ENCODE measurements around the gene CAPRIN2.

The CAPRIN2 gene

DNA sequence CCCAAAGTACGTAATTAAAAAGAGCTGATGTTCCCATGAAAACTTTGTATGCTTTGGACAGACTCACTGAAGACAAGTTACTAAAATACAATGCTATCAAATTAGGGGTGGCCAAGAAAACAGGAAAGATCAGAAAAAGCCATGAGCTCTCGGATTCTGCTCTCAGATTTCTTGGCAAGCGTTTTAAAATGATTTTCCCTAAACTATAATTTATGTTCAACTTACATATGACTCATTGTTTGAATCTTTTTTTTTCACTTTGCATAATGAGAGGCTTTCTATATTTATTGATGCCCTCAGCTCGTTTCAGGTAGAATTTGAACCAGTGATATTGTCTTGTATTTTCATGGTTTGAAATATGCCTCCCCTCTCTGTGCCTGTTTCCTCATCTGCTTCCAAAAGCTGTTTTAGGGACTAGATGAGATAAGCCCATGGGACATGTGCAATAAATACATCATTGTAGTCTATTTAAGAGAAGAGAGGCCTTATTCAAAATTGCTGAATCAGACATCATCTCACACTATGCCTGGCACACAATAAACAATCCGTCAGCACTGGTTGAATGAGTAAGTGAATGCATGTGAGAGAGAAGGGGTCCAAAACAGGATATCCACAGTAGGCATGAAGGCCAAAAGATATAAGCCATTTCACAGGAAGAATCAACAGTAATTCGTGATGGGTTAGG, 54.4 kb downstream of the CAPRIN2 start:
- DNase-seq = no peak

DNA sequence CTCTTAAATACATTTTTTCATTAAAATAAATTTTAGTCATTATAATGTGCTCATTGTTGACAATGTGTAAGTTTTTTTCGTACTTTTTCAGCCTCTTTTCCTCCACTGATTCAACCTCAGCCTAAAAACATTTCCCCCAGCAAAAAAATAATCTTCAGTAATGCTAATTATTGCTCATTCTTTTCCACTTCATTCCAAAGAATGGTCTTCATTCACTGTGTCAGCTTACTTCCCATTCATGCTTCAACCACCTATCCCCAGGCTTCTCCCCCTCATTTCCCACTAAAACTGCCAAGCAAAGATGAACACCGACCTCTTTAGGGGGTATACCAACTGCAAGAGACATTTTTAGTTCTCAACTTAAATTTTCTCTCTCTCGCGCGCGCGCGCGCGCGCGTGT, 56.4 kb downstream of the CAPRIN2 start:
- DNase-seq = no peak

DNA sequence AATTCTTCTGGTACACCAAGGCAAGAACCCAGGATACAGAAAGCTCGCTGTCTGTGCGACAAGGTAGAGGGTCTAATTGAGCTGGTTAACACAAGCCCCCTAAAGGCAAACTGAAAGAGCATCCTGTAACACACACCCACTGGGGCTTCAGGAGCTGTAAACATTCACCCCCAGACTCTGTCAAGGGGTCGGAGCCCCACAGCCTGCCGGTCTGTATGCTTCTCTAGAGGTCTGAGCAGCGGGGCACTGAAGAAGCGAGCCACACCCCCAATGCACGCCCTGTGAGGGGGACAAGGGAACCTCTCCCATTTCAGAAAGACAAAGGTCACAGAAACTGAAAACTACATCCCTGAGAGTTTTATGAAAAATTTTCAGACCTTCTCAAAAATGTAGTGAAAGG, 57.8 kb downstream of the CAPRIN2 start:
- DNase-seq = no peak

GRCh38 chr12:30696486-30696885, 58.3 kb downstream of the CAPRIN2 start:
- DNase-seq = no peak

GRCh38 chr12:30696103-30696408, 58.7 kb downstream of the CAPRIN2 start:
- DNase-seq = no peak

GRCh38 chr12:30695199-30696102, 59.3 kb downstream of the CAPRIN2 start, which contains the start of gene IPO8:
IPO8 (minus strand) TSS chr12:30695869; CDS start chr12:30695647, 222 bp downstream.
- DNase-seq = peak; percentile 95

DNA sequence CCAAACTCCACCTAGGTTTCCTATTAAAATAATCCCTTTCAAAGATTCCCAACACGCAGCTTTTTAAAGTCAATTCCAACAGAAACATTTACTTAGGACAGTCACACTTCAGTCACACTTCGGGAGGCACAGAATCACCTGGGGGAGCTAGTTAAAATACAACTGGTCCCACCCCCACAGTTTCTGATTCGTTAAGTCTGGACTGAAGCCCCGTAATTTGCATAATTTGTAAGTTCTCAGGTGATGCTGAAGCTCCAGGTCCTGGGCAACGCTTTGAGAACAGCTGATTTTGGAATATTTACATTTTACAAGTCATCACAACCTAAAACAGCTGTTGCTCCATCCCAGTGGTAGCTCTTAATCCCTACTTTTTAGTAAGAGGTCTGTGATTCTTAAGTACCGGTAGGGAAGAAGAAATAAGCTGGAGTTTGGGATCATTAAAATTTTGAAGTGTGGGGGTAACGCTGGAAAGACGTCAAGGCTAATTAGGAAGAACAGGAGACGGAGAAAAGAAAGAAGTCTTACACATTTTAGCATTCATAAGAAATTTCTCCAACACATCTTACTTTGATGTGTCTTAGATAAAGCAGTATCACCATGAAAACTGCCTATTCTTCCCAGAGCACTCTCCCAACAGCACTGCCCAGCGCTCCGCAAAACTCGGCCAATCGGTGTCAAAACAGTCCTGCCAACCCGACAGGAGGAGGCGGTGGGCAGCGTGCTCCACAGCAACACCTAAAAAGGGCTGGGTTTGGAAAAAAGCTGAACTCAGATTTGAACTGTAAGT, 60.1 kb downstream of the CAPRIN2 start:
- no peak for DNase-seq

- no peak for DNase-seq
Observed at GRCh38 chr12:30692470-30692869, 62.3 kb downstream of the CAPRIN2 start.

DNA sequence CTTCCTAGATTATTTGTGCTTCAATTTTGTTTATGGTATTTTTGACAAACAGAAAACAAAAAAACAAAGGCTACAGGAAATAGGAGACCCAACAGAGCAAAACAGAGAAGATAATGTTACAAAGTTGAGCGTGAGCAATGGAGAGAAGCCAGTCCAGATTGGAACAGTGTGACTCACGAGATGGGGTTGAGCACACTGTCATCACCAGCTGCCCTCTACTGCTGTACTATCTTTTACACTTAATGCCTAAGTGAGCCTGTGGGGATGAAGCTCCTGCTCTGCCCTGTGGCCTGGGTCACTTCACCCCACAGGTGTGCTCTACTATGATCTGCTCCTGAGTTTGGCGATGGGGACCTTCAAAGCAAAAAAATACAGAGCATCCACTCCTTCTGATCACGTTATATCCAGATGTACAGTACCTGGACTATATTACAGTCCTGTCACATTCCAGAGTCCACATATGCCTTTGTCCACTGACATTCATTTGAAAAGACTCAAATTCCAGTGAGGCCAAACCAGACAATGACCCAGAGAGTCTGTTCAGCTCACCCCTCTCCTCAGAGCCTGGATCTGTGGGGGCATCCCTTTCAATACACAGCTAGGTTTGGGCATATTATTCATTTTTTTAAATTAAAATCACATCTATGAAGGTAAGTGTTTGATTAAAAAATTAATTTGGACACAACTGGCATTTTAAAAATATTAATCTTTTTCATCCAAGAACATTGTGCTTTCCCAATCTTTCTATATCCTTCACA, 63.5 kb downstream of the CAPRIN2 start:
- DNase-seq = peak; percentile 64

- no peak for DNase-seq
Observed at GRCh38 chr12:30687265-30687986, 67.3 kb downstream of the CAPRIN2 start.

DNA sequence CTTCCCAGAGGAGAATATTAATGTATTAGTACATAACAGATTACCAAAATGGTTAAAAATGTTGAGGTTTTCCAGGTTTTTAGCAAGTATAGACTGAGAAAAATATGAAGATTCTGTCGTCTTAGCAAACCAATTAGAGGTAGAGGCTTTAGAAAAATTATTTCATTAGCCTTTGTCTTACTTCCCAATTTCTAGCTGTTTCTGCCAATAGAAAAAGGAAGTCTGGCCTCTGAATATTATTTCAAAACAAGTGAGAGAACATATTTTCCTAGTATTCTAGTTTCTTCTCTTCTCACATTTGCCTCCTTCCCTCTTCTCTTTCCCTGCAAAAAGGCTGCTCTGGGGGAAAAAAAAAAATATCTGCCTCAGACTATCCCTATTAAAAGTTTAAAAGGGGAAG, 75.5 kb downstream of the CAPRIN2 start:
- DNase-seq = no peak

- DNase-seq = no peak
Observed at GRCh38 chr12:30678221-30678620, 76.5 kb downstream of the CAPRIN2 start.

- no peak for DNase-seq
Observed at GRCh38 chr12:30661210-30661609, 93.5 kb downstream of the CAPRIN2 start.
